Fibroblast of skin of abdomen (primary cell): Measurements from ENCODE around the gene GPNMB.

Experiments used
- DNase-seq: peaks from one replicate; pipeline ENCODE4 v3.0.0-alpha.2; 2013

The GPNMB gene

DNA sequence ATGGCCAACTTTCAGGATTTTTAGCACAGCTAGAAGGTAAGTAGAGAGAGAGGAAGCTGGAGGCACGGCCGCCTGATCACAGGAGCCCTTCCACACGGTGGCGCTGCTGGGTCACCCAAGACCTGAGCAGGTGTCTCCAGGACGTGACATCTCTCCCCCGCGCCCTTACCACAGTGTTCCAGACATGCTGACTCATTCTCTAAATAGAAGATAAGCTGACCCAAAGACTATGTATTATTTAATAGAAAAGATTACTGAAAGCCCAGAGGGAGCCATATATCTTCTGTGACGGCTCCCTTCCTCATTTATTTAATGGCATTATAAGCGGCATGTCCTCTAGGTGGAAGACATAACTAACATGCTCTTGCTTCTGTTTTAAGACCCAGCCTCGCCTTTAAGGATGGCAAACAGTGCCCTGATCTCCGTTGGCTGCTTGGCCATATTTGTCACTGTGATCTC, 26.6 kb downstream of the GPNMB start:
- DNase-seq: peak; percentile 82

DNA sequence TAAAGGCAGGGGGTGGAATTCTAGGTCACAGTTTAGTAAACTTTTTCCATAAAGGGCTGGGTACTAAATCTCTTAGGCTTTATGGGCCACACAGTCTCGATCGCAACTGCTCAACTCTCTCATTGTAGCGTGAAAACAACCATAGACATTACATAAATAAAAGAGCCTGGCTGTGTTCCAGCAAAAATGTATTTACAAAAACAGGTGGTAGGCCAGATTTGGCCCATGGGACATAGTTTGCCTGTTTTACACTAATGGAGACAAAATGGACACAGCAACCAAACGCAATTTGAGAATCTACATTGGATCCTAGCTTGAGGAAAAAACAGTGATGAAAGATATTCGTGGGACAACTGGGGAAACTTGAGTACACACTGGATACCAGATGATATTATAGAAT, 29.3 kb downstream of the GPNMB start:
- no peak for DNase-seq

DNA sequence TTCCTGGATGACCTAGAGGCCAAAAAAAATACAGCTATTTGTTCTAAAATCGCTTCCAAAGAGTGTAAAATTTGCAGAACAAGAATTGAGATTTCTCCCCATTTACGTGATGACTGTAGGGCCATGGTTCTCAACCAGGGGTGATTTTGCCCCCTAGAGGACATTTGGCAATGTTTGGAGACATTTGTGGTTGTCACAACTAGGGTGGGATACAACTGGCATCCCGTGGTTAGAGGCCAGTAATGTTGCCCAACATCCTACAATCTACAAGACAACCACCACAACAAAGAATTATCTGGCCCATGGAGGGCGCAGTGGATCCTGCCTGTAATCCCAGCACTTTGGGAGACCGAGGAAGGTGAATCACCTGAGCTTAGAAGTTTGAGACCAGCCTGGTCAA, 29.8 kb downstream of the GPNMB start:
- no peak for DNase-seq

DNA sequence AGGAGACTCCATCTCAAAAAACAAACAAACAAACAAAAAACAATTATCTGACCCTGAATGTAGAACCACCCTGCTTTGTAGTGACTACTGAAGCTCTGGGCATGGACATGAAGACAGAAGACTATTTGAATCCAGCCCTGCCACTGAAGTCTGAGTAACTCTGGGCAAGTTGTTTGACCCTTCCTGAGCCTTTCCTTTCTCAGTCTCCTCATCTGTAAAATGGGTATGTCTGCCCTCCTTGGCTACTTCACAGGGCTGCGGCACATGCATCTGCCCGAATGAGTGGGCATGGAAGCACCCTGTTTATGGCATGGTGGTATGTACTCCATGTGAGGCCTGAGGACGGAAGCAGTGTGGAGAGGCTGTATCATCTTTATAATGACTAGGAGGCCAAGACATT, 30.4 kb downstream of the GPNMB start:
- no peak for DNase-seq

DNA sequence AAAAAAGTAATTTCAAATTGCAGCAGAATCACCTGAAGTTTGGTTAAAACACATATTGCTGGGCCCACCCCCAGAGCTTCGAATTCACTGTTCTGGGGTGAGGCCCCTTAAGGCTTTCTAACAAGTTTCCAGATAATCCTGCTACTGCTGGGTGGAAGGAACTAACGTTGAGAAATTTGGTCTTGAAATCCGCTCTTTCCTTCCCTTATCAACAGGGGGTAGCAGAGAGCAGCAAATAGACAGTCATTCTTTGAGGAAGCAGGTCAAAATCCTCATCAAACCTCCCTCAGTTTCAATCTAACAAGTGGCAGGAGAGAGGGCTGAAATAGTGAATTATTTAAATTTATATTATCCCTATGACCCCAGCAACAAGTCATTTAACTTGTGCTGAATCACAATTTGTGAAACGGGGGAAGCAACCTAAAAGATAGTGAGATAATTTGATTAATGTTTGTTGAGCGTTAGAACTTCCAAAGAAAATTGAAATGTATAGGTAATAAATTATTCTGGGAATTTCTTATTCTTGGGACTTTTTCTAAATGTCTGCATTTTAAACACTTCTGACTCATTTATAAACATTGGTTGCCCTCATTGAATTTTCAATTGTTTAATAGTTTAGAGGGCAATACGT, 30.9 kb downstream of the GPNMB start:
- peak; percentile 63 for DNase-seq

DNA sequence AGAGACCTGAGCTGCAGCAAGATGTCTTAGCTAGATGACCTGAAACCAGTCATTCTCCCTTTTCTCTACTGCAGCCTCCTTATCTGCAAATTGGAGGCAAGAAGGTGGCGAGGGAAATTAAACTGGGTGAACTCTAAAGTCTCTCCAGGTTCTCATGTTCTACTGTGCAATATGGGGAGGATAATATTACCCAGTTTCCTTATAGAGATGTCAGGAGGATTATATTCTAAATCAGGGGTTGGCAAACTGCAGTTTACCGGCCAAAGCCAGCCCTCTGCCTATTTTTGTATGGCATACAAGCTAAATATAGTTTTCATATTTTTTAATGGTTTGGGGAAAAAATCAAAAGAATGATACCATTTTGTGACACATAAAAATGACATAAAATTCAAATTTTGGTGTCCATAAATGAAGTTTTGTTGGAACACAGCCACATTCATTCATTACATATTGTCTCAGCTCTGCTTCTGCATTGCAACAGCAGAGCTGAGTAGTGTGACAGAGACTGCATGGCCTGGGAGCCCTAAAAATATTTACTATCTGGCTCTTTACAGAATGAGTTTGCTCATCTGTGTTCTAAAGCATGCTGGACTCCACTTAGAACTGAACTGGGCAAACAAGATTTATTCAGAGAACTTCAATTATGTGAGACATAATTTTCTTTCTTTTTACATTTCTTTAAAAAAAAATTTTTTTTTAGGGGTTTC, 33.4 kb downstream of the GPNMB start:
- DNase-seq: no peak

DNA sequence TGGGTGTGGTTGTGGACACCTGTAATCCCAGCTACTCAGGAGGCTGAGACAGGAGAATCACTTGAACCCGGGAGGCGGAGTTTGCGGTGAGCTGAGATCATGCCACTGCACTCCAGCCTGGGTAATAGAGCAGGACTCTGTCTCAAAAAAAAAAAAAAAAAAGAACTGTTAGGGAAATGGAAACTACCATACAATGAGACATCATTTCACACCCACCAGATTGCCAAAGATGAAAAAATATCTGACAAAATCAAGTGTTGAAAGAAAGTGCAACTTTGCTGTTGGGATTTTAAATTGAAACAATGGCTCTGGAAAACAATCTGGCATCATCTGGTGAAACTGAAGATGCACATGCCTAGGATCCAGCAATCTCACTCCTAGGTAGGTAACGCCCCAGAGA, 36.5 kb downstream of the GPNMB start:
- no peak for DNase-seq

DNA sequence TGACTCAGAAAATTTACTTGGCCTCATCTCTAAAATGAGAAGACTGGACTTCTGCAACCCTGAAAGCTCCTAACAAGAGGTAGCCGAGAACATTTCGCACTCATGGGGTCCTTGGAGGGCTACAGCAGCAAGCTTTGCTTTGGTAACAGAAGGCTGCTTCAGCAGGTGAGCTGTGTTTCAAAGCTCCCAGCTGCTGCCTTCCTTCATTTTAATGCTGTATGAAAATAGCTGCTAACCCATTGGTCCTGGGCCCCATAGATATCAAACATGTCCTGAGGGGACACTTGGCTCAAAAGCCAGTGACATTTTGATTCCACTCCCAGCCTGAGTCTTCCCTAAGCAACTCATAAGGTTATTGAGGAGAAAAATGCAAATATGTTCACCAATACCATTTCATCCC, 38.3 kb downstream of the GPNMB start:
- DNase-seq: no peak

DNA sequence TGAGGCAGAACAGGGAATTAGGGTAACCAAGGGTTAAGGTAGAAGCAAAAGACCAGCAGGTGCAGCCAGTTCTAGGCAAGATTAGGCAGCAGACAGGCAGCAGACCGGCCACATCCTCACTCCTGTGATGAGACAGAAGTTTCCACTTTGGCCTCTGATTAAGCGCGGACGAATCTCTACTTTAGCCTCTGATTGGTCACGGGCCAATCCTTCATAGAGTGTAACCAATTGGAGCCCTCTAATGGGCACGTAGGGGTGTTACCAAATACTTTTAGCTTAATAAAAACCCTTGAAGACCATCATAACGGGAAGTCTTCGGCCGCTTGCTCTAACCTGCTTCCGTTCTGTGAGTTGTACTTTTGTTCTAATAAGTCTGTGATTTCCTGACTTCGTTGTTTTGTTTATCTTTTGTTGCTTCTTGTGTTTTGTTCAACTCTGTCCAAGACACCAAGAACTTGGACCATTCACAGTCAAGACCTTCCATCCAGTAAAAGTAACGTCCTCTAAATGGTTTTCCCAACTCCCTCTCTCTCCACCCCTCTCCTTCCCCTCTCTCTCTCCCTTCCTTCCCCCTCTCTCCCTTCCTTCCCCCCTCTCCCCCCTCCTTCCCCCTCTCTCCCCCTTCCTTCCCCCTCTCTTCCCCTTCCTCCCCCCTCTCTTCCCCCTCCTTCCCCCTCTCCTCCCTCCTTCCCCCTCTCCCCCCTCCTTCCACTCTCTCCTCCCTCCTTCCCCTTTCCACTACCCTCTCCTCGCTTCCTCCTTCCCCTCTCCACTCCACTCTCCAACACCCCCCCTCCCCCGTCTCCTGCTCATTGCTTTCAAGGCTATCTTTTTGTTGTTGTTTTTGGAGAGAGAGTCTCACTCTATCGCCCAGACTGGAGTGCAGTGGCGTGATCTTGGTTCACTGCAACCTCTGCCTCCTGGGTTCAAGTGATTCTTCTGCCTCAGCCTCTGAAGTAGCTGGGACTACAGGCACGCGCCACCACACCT, 39.4 kb downstream of the GPNMB start:
- DNase-seq: no peak

DNA sequence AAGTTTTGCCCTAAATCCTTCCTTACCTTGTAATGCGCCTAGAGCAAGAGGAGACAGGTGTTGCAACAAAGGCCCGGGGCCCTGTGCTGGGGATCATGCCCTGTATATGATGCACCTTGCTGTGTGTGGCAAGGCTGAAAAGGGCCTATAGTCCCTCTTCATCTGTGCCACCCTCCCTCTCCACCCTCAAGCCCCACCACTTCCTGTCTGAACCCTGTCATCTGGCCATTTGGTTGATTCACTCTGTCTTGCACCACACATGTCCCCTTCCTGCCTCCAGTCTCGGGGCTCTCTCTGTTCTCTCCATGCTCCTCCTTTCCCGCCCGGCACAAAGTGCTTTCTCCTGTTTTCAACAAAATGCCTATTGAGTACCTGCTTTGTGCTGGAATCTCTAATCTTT, 41.0 kb downstream of the GPNMB start:
- no peak for DNase-seq

DNA sequence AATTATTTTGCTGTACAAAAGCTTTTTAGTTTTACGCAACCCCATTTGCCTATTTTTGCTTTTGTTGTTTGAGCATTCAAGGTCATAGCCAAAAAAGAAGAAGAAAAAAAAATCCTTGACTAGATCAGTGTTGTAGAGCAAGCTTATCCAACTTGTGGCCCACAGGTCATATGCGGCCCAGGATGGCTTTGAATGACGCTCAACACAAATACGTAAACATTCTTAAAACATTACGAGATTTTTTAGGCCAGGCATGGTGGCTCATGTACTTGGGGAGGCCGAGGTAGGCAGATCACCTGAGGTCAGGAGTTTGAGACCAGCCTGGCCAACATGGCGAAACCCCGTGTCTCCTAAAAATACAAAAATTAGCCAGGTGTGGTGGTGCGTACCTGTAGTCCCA, 44.4 kb downstream of the GPNMB start:
- no peak for DNase-seq

DNA sequence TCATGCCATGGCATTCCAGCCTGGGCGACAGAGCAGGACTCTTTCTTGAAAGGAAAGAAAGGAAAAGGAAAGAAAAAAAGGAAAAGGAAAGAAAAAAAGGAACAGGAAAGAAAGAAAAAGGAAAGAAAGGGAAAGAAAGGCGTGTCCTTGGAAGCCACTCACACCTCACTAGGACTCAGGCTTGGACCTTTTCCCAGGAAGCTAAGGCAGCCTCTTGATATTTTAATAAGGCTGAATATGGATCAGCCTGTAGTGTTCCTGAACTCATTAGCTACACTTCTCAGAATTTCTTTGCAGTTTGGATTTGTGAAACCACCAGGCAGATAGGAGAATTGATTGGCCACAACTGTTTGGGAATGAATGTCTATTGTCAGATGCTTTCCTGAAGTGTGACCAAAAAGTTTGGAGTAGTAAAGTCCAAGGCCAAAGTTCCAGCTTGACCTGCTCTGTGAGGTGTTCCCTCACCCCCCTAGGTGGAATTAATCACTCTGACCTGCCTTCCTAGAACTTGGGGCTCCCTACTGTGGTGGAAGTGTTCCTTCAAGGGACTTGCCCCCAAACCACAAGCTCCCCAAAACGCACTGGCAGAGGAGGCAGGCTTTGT, 45.5 kb downstream of the GPNMB start:
- DNase-seq: no peak

DNA sequence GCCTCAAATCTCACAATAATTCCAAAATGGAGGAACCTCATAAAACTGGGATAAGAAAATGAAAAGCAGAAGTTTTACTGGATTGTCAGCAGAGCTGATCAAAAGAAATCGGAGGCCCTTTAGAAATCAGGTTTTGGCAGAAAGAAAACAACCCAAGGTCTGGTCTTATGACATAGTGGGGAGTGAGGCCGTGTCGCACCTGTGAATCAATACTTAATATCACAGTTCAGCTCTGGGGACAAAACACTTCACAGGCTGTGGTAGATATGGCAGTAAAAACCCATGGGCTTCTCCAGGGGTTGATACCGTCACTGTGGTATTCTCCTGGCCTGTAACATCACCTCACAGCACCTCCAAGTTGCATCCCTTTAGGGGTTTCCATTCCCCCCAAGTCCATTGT, 46.0 kb downstream of the GPNMB start:
- DNase-seq: no peak

DNA sequence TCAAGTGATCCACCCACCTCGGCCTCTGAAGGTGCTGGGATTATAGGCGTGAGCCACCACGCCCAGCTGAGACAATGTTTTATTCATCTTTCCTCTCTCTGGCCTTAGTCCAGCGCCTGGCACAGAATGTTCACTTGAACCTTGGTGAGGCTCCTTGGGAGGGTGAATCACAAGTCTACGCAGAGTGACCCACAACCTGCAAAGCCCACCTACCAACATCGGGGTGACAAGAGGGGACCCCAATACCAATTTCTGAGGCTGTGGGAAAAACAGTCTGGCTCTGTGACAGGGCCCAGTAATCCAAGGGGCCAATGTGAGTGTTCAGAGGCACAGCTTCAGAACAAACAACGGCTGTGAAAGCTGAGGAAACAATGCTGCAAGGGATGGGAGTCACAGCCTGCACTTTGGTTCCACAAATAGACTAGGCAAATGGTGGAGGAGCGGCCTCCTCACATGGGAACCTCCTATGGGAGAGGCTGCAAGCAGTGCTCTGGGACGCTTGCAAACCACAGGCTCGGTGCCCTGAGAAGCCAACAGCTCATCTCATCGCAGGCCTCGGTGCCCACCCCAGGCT, 47.0 kb downstream of the GPNMB start:
- DNase-seq: no peak

DNA sequence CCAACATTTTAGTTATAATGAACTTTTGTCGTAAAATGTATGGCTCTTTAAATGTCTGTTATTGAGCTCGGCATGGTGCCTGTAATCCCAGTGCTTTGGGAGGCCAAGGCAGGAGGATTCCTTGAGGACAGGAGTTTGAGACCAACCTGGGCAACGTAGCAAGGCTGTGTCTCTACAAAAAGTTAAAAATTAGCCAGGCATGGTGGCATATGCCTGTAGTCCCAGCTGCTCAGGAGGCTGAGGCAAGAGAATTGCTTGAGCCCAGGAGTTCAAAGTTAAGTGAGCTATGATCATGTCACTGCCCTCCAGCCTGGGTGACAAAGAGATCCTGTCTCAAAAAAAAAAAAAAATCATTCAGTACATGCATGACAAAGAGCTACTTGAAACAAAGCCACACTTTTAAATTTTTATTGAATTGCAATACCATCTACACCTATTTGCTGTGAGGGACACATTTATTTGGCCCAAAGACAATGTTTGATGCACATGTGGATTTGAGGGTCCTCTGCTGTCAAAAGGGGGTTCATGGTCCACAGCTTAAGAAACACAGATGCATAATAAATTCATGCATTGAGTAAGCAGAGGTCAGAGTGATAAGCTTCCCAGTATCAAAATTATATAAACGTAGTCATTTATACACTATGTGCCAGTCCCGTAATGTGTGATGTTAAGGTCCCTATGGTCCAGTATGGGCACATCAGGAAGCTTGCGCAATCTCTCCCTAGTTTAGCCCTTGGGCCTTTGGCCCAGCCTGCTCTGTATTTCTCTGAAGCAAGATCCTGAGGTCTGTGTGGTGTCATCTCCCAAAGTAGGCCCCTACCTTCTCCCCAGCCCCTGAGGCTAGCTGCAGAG, 48.2 kb downstream of the GPNMB start:
- no peak for DNase-seq

DNA sequence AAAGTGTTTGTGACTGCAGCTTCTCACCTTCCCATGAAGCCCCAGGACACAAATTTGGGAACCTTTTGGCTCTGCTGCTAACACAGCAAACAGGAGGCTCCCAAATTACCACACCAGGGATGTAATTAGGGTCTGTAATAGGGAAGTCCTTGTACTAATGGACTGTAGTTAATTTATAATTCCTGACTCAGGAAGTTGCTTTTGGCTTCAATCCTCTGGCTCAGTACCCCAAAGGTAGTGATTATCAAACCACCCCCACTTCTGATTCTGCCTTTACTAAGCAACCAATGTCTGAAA, 48.8 kb downstream of the GPNMB start:
- DNase-seq: no peak

DNA sequence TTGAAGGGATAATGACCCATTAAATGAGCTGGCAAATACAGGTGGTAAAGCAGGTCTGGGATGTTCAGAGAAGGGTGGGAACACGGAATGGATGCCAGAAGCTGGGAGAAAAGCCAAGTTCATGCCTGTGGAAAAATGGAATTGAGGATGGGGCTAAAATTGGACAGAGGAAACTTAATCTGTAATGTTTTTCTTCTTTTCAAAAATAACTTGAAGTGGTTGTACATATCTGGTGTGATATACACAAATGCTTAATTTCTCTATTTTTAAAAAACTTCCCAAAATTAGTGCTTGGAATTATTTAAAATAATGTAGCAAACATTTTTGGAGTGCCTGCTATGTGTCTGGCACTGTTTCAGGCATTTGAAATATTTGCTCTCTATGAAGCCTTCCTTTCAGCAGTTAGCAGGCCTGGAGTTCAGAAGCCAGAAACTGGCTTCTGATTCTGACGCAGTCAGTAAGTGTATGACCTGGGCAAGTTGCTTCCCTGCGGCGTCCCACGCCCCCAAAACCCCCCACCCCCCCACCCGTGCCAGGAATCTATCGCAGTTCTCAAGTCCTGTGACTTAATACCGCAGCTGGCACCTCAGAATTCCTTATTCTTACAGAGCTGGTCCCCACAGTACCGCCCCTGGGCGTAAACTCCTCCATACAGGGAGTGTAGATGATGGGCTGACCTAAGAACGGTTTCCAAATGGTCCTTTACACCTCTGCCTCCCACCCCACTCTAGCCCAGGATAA, 51.7 kb downstream of the GPNMB start:
- peak; percentile 80 for DNase-seq

DNA sequence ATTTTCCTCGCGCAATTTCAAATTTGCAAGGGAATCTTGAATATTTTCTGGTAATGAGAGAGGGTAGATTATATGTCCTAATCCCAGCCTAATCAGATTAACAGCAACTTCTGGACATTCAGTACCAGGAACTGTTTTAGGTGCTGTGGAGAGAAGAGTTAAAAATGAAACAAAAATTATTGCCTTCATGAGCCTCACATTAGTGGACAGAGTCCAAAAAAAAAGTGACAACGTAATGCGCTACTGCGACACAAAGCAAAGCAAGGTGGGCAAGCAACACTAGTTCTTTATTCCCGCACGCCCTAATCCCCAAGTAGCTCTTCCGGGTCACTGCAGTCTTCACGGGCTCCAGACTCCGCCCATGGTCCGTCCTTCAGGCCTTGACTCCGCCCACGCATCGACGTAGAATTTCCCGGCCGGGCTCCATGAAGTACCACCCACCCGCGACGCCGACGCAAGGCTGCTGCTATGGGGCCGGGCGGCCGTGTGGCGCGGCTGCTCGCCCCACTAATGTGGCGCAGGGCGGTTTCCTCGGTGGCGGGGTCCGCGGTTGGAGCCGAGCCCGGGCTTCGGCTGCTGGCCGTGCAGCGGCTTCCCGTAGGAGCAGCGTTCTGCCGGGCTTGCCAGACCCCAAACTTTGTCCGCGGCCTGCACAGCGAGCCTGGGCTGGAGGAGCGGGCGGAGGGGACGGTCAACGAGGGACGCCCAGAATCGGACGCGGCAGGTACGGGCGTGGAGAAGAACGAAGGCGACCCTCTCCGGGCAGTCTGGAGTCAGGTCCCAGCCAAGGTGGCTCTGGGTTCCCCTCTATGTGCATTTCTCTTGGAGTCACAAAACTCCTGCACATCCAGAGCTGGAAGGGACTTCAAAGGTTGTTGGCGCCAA, 52.6 kb downstream of the GPNMB start, which contains the start of gene MALSU1:
Gene MALSU1, plus strand, starts transcription at position 455 of the 885 bp plus-strand sequence. Its CDS starts 14 bp downstream, at position 469.
- peak; percentile 97 for DNase-seq

DNA sequence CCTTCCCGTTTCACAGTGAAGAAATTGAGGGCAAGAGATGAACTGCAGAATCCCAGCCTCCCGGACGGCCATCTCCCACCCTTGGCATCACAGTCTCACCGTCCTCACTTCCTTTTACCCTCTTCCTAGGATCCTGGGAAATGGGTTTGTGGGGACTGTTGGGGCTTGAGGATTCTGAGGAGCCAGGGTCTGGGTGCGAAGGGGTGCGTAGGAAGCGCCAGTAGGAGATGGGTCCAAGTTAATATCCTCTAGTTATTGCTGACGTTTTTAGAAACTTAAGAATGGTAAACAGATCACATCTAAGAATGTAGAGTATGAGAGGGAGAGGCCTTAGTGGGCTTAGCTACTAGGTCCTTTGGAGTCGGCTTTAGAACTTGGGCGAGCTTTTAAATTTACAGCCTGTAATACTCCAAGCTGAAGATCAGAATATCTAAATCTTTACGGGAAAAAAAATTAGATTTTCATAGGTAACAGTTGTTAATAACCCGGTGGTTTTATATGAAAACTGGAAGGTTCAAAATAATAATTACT, 53.3 kb downstream of the GPNMB start:
- peak; percentile 4 for DNase-seq
